ENCODE results near the gene ERVFRD-1.

The ERVFRD-1 gene

DNA sequence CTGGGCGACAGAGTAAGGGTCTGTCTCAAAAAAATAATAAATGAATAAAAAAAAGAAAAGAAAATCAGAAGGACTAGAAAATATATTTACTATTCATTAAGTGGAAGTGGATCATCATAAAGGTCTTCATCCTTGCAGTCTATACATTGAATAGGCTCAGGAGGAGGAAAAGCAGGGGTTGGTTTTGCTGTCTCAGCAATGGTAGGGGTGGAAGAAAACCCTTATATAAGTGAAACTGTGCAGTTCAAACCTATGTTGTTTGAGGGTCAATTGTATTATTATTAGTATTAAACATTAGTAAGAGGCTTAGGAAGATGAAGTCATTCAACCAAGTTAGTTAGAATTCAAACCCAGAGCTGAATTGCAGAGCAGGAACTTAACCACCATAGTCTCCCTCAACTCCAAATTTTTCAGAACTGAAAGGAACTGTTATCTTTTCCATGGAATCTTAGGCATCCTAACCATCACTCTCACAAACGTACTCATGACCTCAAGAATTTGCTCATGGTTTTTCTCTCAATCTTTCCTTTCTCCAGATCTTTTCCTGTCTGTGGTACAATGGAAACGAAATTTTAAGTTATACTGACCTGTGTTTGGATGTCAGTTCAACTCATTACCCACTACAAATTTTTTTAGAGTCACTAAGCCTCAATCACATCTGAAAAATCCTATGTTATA, 25.6 kb downstream of the ERVFRD-1 start:
- Histone ChIP-seq H3K27ac (ENCODE audit: low read depth, low read length) (no peak overlapping the region), H3K4me1 (ENCODE audit: insufficient read depth, low read length) (no peaks in the 10 kb centered on the region), H3K9ac (ENCODE audit: low read depth, low read length) (no peak overlapping the region), H3K4me3 (ENCODE audit: low read length) (no peak overlapping the region), H3K9me3 (ENCODE audit: insufficient read depth, low read depth, low read length) (no peaks in the 10 kb centered on the region), H3K27me3 (ENCODE audit: insufficient read depth, low read length) (no peaks in the 10 kb centered on the region), H3K36me3 (ENCODE audit: insufficient read depth, low read length) (no peaks in the 10 kb centered on the region)
- WGBS: 71% methylated on average over 1 of the region's 3 CpGs

DNA sequence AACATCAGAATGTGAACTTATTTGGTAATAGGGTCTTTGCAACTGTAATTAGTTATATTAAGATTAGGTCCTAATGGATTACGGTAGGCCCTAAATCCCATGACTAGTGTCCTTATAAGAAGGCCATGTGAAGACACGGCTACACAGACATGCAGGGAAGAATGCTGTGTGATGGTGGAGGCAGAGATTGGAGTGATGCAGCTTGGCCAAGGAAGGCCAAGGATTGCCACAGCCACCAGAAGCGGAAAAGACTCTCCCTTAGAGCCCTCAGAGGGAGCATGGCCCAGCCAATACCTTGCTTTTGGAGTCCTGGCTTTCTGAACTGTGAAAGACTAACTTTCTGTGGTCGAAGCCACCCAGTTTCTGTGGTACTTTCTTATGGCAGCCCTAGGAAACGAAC, 27.6 kb downstream of the ERVFRD-1 start:
- Histone ChIP-seq H3K4me3 (ENCODE audit: low read length) (no peak overlapping the region), H3K9me3 (ENCODE audit: insufficient read depth, low read depth, low read length) (no peaks in the 10 kb centered on the region), H3K27me3 (ENCODE audit: insufficient read depth, low read length) (no peaks in the 10 kb centered on the region), H3K27ac (ENCODE audit: low read depth, low read length) (no peak overlapping the region), H3K4me1 (ENCODE audit: insufficient read depth, low read length) (no peaks in the 10 kb centered on the region), H3K9ac (ENCODE audit: low read depth, low read length) (no peak overlapping the region), H3K36me3 (ENCODE audit: insufficient read depth, low read length) (no peaks in the 10 kb centered on the region)
- WGBS: 92% methylated on average over 5 of the region's 5 CpGs

DNA sequence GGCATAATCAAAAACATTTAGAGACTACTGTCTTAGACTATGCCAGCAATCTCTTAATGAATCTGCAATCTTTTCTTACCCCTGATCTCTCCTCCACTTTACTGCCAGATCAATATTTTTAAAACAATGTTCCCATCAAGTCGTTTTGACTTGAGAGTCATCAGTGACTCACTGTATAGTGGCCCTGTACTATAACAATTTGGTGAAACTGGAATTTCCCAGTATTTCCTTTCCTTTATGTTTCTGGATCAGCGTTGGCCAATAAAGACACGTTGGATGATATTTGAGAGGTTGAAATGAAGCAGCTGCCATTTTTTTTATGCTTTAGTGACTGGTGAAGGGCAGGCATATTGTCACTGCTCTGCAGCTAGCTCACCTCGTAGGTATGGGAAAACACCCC, 28.0 kb downstream of the ERVFRD-1 start:
- H3K9ac ChIP-seq (ENCODE audit: low read depth, low read length): no peak overlapping the region
- no peaks in the 10 kb centered on the region for H3K9me3 ChIP-seq (ENCODE audit: insufficient read depth, low read depth, low read length)
- no peaks in the 10 kb centered on the region for H3K4me1 ChIP-seq (ENCODE audit: insufficient read depth, low read length)
- no peaks in the 10 kb centered on the region for H3K36me3 ChIP-seq (ENCODE audit: insufficient read depth, low read length)
- 88% methylated on average over 4 of the region's 4 CpGs for WGBS
- H3K4me3 ChIP-seq (ENCODE audit: low read length): no peak overlapping the region
- H3K27ac ChIP-seq (ENCODE audit: low read depth, low read length): no peak overlapping the region
- H3K27me3 ChIP-seq (ENCODE audit: insufficient read depth, low read length): no peaks in the 10 kb centered on the region

DNA sequence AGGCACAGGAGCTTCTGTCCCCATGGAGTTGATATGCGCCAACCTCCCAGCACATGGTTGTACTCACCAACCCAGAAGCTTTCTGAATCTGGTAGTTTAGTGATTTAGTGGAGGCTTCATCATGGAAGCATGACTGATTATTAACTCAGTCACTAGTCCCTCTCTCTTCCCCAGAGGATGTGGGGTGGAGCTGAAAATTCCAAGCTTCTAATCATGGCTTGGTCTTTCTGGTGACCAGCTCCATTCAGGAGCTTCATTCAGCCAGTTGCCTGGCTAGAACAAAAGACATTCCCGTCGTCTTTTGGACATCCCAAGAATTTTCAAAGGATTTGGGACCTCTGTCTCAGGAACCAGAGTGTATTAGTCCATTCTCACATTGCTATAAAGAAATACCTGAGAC, 31.2 kb downstream of the ERVFRD-1 start:
- no peaks in the 10 kb centered on the region; the same call in 1 of the 2 replicates for H3K4me1 ChIP-seq (ENCODE audit: insufficient read depth, low read length)
- H3K9ac ChIP-seq (ENCODE audit: low read depth, low read length): no peak overlapping the region
- H3K9me3 ChIP-seq (ENCODE audit: insufficient read depth, low read depth, low read length): no peaks in the 10 kb centered on the region
- H3K36me3 ChIP-seq (ENCODE audit: insufficient read depth, low read length): no peaks in the 10 kb centered on the region
- 71% methylated on average over 3 of the region's 3 CpGs for WGBS
- no peaks in the 10 kb centered on the region for H3K27me3 ChIP-seq (ENCODE audit: insufficient read depth, low read length)
- H3K27ac ChIP-seq (ENCODE audit: low read depth, low read length): no peak overlapping the region
- H3K4me3 ChIP-seq (ENCODE audit: low read length): no peak overlapping the region

DNA sequence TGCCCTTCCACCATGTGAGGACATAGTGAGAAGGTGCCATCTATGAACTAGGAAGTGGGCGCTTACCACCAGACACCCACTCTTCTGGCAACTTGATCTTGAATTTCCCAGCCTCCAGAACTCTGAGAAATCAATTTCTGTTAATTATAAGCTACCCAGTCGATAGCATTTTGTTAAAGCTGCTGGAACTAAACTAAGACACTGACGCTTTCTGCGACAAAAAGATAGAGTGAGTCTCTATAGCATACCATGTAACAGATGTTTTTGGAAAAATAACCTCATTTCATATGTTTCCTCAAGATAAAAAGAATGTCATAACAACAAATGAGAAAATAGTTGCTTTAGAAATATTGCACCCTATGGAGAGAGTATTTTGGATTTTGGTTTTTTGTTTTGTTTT, 33.3 kb downstream of the ERVFRD-1 start:
- Histone ChIP-seq H3K27me3 (ENCODE audit: insufficient read depth, low read length) (no peaks in the 10 kb centered on the region), H3K9ac (ENCODE audit: low read depth, low read length) (no peak overlapping the region), H3K36me3 (ENCODE audit: insufficient read depth, low read length) (no peaks in the 10 kb centered on the region), H3K4me1 (ENCODE audit: insufficient read depth, low read length) (no peaks in the 10 kb centered on the region; the same call in 1 of the 2 replicates), H3K9me3 (ENCODE audit: insufficient read depth, low read depth, low read length) (no peaks in the 10 kb centered on the region), H3K27ac (ENCODE audit: low read depth, low read length) (no peak overlapping the region), H3K4me3 (ENCODE audit: low read length) (no peak overlapping the region)
- 88% methylated on average over 4 of the region's 4 CpGs for WGBS

GRCh38 chr6:11076540-11076939, 35.0 kb downstream of the ERVFRD-1 start:
- 27% methylated on average over 1 of the region's 2 CpGs for WGBS
- H3K4me3 ChIP-seq (ENCODE audit: low read length): no peak overlapping the region
- no peaks in the 10 kb centered on the region for H3K36me3 ChIP-seq (ENCODE audit: insufficient read depth, low read length)
- no peak overlapping the region for H3K9ac ChIP-seq (ENCODE audit: low read depth, low read length)
- no peaks in the 10 kb centered on the region for H3K27me3 ChIP-seq (ENCODE audit: insufficient read depth, low read length)
- H3K27ac ChIP-seq (ENCODE audit: low read depth, low read length): no peak overlapping the region
- no peaks in the 10 kb centered on the region for H3K9me3 ChIP-seq (ENCODE audit: insufficient read depth, low read depth, low read length)
- H3K4me1 ChIP-seq (ENCODE audit: insufficient read depth, low read length): no peaks in the 10 kb centered on the region; the same call in 1 of the 2 replicates

DNA sequence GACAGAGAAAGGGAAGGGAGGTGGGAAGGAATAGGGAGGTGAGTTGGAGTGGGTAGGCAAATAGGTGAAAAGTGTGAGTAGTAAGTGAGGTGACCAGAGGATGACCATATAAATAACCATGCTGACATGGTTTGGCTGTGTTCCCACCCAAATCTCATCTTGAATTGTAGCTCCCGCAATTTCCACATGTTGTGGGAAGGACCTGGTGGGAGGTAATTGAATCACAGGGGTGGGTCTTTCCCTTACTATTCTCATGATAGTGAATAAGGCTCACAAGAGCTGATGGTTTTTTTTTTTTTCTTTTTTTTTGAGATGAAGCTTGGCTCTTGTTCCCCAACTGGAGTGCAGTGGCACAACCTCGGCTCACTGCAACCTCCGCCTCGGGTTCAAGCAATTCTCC, 39.4 kb downstream of the ERVFRD-1 start:
- H3K27ac ChIP-seq (ENCODE audit: low read depth, low read length): no peak overlapping the region
- no peaks in the 10 kb centered on the region for H3K9me3 ChIP-seq (ENCODE audit: insufficient read depth, low read depth, low read length)
- H3K4me1 ChIP-seq (ENCODE audit: insufficient read depth, low read length): no peaks in the 10 kb centered on the region; the same call in 1 of the 2 replicates
- H3K27me3 ChIP-seq (ENCODE audit: insufficient read depth, low read length): no peaks in the 10 kb centered on the region
- no peak overlapping the region for H3K4me3 ChIP-seq (ENCODE audit: low read length)
- no peak overlapping the region for H3K9ac ChIP-seq (ENCODE audit: low read depth, low read length)
- no peaks in the 10 kb centered on the region for H3K36me3 ChIP-seq (ENCODE audit: insufficient read depth, low read length)
- WGBS: 93% methylated on average over 3 of the region's 4 CpGs

DNA sequence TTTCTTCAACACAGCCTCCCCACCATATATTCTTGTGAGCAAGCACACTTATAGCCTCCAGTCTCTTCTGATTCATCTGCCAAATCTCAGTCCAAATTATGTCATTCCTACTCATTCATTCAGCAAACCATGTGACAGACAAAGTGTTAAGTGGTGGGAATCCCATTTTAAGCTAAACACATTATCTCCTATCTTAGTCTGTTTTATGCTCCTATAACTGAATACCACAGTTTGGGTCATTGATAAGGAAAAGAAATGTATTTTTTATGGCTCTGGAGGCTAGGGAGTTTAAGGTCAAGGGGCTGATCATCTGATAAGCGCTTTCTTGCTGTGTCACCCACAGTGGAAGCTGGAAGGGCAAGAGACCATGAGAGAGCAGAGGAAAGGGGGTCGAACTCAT, 41.8 kb downstream of the ERVFRD-1 start:
- H3K9ac ChIP-seq (ENCODE audit: low read depth, low read length): no peak overlapping the region
- H3K36me3 ChIP-seq (ENCODE audit: insufficient read depth, low read length): no peaks in the 10 kb centered on the region
- H3K27me3 ChIP-seq (ENCODE audit: insufficient read depth, low read length): no peaks in the 10 kb centered on the region
- no peak overlapping the region for H3K4me3 ChIP-seq (ENCODE audit: low read length)
- H3K4me1 ChIP-seq (ENCODE audit: insufficient read depth, low read length): no peaks in the 10 kb centered on the region
- no peak overlapping the region for H3K27ac ChIP-seq (ENCODE audit: low read depth, low read length)
- WGBS: 96% methylated on average over 1 of the region's 2 CpGs
- no peaks in the 10 kb centered on the region for H3K9me3 ChIP-seq (ENCODE audit: insufficient read depth, low read depth, low read length)

DNA sequence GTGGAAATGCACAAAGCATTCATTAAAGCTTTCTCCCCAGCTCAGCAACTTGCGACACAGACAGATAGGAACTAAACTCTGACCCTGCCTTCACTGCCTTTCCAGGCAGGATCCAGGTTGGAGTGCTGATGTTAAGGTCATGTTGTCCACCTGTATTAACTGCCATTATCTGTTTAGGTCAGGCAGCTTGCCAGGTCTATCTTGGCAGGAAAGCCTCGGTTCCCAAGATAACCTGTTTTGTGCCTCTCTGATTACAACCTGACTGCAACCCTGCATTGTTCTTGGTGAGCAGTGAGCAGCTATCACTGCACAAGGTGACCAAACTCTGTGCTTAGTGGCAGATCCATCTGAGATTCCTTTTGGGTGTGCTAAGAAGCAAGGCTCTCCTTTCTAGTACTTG, 44.2 kb downstream of the ERVFRD-1 start:
- H3K4me1 ChIP-seq (ENCODE audit: insufficient read depth, low read length): no peaks in the 10 kb centered on the region
- H3K9me3 ChIP-seq (ENCODE audit: insufficient read depth, low read depth, low read length): no peaks in the 10 kb centered on the region
- WGBS: 90% methylated on average over 2 of the region's 2 CpGs
- H3K9ac ChIP-seq (ENCODE audit: low read depth, low read length): no peak overlapping the region
- no peak overlapping the region for H3K27ac ChIP-seq (ENCODE audit: low read depth, low read length)
- no peak overlapping the region for H3K4me3 ChIP-seq (ENCODE audit: low read length)
- H3K27me3 ChIP-seq (ENCODE audit: insufficient read depth, low read length): no peaks in the 10 kb centered on the region
- no peaks in the 10 kb centered on the region for H3K36me3 ChIP-seq (ENCODE audit: insufficient read depth, low read length)

DNA sequence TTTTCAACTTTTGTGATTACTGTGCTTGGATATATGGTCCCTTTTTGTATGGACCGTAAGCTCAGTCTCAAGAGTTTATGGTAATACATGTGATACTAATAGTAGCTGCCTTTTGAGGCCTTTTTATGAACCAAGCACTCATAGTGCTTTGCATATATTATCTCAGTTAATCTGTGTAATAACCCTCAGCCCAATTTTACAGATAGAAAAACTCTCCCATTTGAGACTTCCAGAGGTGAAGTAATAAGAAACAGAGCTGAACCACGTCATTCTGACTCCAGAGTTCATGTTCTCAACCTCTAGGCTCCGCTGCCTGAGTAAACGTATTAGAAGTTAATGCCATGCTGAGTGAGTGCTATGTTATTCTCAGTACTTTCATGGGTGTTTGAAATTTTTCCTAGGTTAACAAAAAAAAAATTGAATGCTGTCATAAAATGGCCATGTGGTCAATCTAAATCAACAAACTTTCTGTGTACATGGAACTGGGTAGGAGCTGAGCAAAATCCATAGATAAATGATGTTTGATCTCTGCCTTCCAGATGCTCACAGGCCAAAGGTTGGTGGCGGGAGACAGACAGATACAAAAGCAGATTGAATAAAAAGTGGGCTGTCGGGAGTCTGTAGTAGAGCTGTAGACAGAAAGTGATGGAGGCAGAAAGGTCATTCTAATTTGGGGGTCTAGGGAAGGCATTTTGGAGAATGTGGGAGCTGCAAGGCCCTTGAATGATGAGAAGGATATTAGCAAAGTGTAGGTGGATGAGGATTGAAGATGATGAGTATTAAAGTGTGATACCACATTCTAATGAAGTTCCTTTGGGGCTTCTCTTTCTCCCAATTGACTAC, 44.8 kb downstream of the ERVFRD-1 start:
- Histone ChIP-seq H3K4me1 (ENCODE audit: insufficient read depth, low read length) (no peaks in the 10 kb centered on the region), H3K27me3 (ENCODE audit: insufficient read depth, low read length) (no peaks in the 10 kb centered on the region), H3K9ac (ENCODE audit: low read depth, low read length) (no peak overlapping the region), H3K36me3 (ENCODE audit: insufficient read depth, low read length) (no peaks in the 10 kb centered on the region), H3K27ac (ENCODE audit: low read depth, low read length) (no peak overlapping the region), H3K4me3 (ENCODE audit: low read length) (no peak overlapping the region), H3K9me3 (ENCODE audit: insufficient read depth, low read depth, low read length) (no peaks in the 10 kb centered on the region)
- 87% methylated on average over 6 of the region's 6 CpGs for WGBS

- Histone ChIP-seq H3K27ac (ENCODE audit: low read depth, low read length) (no peak overlapping the region), H3K9me3 (ENCODE audit: insufficient read depth, low read depth, low read length) (no peaks in the 10 kb centered on the region), H3K9ac (ENCODE audit: low read depth, low read length) (no peak overlapping the region), H3K27me3 (ENCODE audit: insufficient read depth, low read length) (no peaks in the 10 kb centered on the region), H3K4me1 (ENCODE audit: insufficient read depth, low read length) (no peaks in the 10 kb centered on the region), H3K36me3 (ENCODE audit: insufficient read depth, low read length) (no peaks in the 10 kb centered on the region), H3K4me3 (ENCODE audit: low read length) (no peak overlapping the region)
- WGBS: 89% methylated on average over 6 of the region's 6 CpGs
Observed at GRCh38 chr6:11065436-11066202, 45.9 kb downstream of the ERVFRD-1 start.

Data from HUES64 (cell line).